Forelimb muscle (tissue), 1 donor: Measurements from ENCODE around the gene WHRN. TPM values are rescaled to one million over a fixed set of nuclear protein-coding genes. Genes with fewer than 3 reads are reported as not detected.
A peak's percentile ranks its signal among the peaks of the same experiment; 100 is the strongest.

ENCODE experiments used
- DNase-seq: peaks from one replicate; pipeline ENCODE4 v3.0.0-alpha.2; 2013; ENCODE audit warnings: low read depth
- polyA plus RNA-seq: library from polyadenylated mRNA; unstranded; fragments of 120-200 nt; gene quantifications from one replicate; pipeline ENCODE4 v1.2.1, GENCODE V29; 2013; ENCODE audit not compliant: insufficient read length

The WHRN gene
- polyA plus RNA-seq = 2.6 TPM

DNA sequence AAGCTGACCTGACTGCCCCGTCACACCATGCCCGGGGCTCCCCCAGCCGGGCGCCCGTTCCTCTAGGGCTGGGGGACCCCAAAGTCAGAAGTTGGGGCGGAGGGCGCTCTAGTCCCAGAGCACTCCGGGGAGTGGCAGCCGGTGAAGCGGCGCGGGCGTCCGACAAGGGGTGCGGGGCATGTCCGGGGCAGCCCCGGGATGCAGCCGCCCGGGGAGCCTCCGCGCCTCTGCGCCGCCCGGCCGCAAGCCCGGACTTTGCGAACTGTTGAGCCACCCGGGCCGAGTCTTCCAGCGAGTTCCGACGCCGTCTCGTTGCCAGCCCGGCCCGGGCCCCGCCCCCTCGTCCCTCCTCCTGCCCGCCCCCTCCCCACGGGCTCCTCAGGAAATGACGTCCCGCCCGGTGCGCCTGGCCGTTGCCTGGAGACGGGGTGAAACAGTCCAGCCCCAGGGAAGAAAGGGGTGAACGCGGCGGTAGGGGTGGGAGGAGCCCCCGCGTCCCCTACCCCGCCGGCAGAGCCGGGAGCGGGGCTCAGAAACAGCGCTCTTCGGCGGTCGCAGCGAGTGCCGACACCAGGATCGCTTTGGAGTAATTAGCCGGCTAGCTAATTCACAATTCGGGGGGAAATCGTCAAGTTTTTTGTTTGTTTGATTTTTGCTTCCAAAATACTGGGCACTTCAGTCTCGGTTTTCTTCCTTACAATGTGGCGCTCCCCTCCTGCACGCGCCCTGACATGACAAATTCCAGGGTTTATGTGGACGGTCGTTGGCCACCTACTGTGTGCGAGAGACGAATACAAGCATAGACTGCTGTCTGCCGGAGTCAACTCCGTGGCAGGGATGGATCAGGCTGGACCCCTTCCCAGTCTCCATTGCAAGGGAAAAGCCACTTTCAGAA, at the start of gene WHRN:
TSS of gene WHRN (minus strand) at position 287 of the 895 bp plus-strand sequence. CDS start 672 bp downstream, outside the sequence.
- peak; percentile 66 for DNase-seq

DNA sequence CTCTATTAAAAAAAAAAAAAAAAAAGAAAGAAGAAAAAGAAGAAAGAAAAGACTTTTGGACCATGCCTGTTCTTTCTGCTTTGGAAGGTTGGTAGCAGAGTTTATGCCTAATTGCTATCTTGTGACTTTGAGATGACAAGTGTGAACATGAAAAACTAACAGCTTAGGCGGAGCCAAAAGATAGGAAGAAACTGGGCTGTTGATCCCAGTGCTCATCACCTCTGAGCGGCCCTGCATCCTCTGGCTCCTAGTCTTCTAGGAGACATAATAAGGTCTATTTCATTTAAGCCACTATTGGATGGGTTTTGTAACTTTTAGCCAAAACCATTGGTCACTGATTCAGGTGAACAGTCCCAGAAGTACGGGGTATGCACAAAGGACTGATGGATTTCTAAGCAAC, 47.9 kb upstream of the WHRN start:
- no peak for DNase-seq

DNA sequence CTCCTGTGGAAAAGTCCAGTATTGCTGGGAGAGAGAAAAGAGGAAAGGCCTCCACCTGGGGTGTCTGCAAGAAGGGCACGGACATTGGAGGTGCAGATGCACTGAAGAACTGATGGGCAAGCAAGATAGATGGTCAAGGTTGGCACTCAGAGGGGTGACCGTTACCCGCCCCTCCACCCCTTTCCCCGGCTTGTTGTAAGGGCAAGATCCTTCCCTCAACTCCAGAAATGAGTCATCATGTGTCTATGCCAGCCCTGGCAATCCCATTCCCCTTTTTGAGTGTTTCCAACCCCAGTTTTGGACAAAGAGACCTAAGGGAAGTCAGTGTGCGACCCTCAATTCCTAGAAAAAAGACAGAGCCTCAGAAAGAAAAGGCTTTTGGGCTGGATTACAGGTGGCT, 47.4 kb upstream of the WHRN start:
- no peak for DNase-seq

DNA sequence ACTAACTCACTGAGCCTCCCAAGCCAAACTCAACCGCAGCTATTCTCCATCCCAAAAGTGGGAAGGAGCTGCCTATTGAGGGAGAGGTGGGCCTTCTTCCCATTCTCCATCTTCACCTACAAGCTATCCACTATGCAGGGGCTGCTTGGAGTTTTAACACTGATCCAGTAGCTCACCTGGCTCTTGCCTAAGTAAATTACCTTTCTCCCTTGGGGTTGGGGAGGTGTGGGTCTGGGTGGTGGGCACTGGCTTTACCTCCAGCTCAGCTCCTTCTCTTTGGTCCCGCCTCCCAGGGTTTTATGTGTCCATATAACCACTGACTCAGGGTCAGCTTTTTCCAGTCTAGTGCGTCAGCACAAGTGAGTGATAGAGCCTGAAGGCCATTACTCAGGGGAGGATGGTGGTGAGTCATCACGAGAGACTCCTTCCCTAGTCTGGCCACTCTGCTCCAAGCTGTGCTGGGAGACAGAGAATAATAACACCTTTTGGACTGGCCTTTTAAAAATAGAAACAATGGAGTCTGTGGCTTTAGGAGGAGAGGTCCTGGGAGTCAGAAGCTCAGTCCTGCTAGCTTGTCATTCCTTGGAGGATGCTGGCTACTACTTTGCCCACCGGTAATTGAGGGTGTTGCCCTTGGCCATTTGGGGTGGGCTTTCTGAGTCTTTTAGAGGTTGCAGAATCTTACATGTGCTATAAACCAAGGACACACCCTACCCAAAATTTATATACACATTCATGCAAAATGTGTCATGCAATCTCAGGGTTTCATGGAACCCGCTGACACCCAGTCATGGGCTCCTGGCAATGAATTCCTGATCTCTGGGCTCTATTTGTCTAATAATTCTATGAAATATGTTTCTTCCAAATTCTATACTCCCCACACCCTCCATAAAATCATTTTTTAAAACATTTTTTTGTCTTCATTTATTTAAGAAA, 46.7 kb upstream of the WHRN start:
- DNase-seq = no peak

DNA sequence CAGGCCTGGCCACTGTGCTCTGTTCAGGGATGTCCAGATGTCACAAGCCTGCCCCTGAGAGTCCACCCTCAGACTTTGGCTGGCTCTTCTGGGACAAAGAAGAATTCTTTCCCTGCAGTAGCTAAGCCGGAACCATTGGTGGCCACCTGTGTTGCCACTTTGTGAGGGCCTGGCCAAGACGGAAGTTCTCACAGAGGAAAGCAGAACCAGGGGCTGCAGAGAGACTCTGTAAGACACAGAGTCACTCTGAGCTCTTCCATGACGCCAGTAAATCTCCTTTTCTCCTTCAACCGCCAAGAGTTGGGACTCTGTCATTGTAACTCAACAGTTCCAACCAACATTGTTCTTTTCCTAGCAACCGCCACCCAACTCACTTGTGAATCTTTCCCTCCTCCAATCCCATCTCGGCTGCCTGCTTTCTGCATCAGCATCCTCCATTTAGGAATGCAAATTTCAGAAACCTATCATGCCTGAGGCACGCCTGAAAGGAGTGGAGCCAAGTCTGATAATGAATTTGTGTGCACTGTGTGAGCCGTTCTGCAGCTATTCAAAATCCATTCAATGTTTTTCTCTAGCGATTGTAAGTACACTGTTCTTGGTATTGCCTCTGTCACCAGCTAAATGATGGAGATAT, 44.5 kb upstream of the WHRN start:
- no peak for DNase-seq

DNA sequence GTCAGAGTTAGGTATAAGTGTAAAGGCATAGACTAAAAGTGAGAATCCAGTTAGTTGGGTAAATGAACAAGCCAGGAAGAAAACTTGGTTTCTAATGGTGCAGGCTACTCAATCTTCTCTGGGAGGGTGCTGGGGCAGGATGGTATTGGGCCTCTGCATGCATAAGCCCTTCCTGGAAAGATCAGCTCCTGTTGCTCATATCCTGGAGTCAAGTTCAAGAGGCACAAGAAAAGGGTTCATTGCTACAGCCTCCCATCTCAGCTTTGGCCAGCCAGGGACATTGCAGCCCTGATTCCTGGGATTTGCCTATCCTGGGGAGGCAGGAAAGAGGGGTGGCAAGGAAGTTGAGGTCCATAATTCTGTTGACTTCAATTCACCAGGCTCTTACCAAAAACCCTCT, 41.6 kb upstream of the WHRN start:
- DNase-seq = no peak

DNA sequence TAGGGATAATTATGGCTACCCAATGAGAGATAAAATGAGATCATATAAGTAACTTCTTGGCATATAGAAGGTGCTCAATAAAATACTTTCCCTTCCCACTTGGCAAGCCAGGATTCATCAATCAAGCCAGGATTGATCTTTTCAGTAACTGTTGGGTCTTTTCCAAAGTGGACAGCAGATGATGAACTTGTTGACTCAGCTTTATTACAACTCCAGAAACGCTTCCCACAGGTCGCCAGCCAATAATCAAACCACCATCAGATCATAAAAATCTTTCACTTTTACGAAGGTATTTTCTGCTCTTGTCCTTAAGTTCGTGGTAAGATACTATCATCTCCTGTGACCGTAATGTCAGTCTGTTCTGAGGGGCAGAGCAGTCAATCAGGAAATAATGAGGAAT, 39.8 kb upstream of the WHRN start:
- DNase-seq = no peak

DNA sequence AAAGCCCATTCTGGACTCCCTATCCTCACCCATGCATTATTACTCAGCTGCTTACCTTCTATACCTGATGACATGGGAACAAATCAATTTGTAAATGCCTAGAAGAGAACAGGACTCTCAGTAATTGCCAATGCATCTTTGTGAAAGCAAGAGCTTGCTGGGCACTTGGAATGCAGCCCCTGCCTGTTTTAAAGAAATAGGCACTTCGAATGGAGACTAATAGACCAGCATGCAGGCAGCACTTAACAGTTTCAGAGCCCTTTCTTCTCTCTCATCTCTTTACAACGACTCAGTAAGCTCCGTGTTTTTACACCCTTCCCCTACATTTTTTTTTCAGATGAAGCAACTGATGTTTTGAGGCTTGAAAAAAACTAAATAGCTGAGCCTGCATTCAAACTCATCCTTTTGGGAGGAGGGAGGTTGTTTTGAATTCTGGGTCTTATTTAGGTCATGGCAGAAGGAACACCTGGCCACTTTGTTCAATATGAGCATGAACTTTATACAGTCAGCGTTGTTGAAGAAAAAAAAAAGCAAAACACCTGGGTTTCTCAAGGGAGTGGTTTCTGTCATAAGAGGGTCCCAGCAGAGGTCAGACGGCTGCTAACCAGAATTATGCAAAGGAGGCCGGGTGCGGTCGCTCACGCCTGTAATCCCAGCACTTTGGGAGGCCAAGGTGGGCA, 34.6 kb upstream of the WHRN start:
- DNase-seq = no peak

DNA sequence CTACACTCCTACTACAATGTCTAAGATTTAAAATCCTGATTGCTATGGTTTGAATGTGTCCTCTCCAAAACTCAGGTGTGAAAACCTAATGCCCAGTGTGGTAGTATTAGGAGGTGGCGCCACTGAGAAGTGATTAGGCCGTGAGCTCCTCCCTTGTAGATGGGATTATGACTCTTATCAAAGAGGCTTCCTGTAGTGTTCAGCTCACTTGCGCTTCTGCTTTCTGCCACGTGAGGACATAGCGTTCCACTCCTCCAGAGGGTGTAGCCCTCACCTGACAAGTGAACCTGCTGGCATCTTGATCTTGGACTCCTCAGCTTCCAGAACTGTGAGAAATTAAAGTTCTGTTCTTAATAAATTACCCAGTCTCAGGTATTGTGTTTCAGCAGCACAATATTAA, 33.0 kb upstream of the WHRN start:
- no peak for DNase-seq

DNA sequence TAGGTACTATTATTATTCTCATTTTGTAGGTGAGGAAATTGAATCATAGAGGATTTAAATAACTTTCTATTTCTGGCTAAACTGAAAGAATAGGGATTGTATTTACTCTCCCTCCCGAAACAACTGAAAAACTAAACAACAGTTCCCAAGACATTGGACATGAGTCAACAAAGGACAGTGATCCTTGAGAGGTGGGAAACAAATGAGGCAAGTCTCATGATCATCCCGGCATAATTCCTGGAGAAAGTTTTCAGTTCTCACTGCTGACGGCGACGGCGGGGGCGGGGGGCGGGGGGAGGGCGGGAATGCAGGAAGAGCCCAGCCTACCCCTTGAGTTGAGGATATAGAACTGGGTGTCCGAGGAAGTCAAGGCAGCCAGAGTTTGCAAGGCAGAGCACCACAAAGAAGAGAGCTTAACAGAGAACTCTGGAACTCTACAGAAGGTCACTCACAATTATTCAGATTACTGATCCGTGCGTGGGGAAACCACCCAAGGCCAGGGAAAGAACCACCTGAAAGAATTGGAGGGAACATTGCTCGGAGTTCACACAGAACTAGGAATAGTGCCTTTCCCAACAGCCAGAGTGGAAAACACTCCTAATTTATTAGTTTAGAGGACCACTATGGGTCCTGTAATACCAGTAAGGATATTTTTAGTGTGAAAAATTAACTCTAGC, 27.4 kb upstream of the WHRN start:
- DNase-seq = no peak

DNA sequence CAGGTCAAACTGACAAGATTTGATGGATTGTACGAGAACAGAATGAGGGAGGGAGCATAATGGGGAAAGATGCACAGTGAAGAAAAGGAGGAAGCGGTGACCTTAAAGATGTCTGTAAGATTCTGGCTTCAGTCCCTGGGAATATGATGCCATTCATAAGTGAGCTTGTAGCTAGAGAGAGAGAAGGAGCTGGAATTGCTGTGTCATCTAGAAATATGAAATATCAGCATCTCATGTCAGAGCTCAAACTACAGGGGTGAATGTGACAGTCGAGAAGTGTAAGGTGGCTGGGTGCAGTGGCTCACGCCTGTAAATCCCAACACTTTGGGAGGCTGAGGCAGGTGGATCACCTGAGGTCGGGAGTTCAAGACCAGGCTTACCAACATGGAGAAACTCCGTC, 24.0 kb upstream of the WHRN start:
- no peak for DNase-seq

DNA sequence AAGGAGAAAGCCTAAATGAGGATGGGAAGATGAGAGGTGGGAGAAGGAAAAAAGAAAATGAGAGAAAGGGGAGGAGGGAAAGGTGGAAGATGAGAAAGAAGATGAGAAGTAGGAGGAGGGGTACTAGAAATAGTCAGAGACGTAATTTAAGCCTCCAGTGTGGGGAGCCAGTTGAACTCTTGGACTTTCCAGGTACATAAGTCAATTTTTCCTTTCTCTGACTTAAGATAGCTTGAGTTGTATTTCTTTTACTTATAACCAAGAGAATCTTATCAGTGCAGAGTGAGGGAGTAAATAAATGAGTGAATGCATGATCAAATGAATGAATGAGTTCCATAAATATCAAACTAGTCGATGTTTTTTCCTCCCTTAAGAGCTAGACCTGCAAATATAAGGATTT, 21.5 kb upstream of the WHRN start:
- no peak for DNase-seq

DNA sequence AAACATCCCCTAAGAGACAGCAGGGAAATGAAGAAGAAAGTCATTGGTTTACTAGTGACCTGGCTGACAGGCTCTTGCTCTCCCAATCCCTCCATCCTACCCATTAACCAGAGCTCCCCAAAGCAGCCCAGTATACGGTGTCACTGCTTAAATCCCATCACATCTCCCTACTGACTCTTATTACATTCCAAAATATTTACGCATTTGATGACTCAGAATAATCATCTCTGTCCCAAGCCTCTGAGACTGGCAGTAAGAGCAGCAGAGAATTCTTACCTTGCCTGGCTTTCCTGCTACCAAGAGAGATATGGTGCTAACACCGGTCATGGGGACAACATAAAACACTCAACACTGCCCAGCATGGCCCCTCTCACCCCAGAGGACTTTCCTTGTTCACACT, 20.2 kb upstream of the WHRN start:
- no peak for DNase-seq

DNA sequence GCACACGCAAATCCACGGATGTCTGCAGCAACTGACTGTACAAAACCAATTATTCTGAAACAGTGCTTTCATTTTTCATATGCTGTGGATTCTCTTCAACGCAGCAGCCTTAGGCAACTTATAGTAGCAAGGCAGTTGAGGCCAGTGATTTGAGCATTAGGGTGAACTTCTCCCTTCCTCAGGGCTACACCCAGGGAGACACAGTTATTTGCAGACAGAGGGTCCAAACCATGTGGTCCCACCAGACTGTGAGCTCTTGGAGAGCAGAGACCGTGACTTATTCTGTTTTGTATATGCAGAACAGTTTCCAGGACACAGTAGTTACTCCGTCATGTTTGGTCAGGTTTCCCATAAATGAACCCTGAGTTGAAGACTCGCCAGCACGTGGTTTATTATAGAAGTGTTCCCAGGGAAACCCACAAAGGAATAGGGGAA, 19.0 kb upstream of the WHRN start:
- peak; percentile 49 for DNase-seq

DNA sequence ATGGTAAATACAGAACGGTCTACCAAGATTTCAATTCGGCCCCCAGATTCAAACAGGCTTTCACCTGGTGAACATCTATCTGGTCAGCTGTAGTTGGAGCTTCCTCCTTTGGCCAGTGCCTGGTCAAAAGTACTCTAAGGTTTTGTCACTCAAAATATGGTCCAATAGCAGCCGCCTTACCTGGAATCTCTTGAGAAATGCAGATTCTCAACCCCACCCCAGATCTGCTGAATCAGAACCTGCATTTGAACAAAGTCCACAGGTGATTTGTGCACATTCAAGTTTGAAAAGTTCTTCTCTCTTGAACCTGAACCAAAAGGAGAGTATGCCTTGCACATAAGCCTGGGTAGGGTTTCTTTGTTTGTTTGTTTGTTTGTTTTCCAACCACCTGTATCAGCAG, 17.6 kb upstream of the WHRN start:
- DNase-seq = no peak

DNA sequence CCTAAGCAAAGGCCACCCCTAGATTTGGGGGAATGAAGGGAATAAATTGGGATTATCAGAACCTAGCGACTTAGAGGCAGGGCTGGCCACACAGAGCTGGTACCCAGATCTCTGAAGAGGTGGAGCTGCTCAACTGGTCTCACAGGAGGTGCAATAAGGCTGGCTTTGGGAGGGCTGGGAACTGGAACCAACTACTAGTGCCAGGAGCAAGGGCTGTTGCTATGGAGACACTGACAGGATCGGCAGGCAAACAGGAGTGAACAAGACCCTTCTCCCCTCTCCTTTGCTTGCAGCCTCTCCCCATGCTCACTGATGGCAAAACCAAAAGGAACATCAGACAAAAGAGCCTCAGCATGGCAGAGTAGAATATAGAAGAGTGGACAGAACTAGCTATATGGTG, 17.0 kb upstream of the WHRN start:
- DNase-seq = no peak

DNA sequence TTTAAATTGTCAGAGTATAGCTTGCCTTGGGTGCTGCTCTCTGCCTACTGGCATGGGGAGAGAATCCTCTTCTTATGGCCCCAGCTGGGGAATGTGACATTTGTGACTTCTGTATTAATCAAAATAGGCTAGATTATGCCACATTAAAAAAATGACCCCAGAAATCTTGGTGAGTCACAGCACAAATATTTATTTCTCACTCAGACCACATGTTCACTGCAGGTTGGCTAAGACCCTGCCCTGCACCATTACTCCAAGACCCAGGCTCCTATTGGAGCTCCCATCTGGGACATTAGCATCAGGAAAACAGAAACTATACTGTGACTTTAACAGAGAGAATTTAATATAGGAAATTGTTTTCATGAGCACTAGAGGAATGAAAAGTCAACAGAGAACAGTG, 16.6 kb upstream of the WHRN start:
- no peak for DNase-seq

DNA sequence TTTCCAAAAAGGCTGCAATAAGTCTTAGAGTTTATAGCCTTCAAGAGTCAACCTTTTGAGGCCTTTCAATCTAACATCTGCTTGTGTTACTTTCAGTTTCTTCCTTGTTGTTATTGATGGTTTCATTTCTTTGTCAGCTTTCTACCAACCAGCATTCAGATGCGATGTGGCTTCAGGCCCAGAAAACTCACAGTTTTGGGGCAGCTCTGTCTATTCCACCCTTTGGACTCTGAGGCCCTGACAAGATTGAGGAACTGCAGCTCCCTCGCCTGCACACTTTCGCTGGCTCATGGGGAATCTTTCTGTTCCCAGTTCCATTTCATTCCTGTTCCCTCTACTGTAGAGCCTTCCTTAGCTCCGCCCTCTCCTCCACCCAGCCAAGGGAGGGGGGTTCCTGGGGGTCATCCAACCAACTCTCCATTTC, 13.3 kb upstream of the WHRN start:
- DNase-seq = no peak

DNA sequence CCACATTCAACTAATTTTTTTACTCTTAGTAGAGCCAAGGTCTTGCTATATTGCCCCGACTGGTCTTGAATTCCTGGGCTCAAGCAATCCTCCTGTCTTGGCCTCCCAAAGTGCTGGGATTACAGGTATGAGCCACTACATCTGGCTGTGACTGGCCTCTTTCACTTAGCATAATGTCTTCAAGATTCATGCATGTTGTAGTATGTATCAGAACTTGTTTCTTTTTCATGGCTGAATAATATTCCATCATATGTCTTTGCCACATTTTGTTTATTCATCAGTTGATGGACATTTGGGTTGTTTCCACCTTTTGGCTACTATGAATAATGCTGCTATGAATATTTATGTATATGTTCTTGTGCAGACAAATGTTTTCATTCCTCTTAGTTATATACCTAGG, 12.8 kb upstream of the WHRN start:
- DNase-seq = no peak

DNA sequence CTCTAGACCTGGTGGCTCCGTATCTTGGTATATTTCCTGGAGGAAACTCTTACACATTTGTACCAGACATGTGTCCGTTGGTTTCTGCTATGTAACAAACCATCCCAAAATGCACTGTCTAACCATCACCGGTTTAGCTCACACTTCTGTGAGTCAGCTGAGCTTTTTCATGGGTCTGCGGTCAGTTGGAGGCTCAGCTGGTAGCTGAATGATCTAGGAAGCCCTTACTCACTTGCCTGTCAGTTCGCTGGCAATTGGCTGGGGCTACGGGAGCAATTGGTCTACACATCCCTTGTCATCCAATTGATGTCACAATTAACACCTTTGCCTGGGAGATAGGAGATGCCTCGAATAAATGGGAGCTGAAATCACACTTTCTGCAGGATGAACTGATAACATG, 11.6 kb upstream of the WHRN start:
- DNase-seq = no peak

DNA sequence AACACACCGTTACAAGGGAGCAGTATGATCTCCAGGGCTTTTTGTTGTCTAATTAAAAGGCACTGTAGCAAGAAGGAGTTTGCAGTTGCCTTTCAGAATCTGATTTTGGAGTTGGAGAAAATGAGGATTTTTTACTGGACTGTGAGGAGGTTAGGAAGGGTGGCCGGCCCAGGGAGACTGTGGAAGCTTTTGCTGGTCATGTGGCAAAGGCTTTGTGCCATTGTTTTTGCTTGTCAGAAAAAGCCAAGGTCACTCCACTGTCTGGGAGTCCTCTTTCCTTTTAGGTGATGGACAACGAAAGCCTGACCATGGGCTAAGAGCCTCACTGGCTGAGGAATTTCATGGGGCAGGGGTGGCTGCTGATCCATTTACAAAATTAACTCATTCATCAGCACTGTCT, 10.3 kb upstream of the WHRN start:
- no peak for DNase-seq
